AG04449 (cell line): ENCODE data around the gene ANO2.

Experiments
- CTCF ChIA-PET: fragments of 350-600 bp; formaldehyde crosslinking; extraction: SDS; loops from one replicate; lab custom pipeline; 2021; ENCODE audit warnings: antibody characterized with exemption; lab: Yijun Ruan, JAX
- POLR2A ChIA-PET: fragments of 400-600, 350-600 bp; formaldehyde crosslinking; extraction: SDS; loops from one replicate; lab custom pipeline; 2020; ENCODE audit warnings: antibody characterized with exemption, inconsistent platforms; lab: Yijun Ruan, JAX
- DNase-seq: peaks from one replicate; pipeline ENCODE4 v3.0.0-alpha.2; 2010; ENCODE audit warnings: low read depth, low spot score
- H3K4me3 ChIP-seq: 2 replicates; pipeline ENCODE4 v1.5.1; 2011; ENCODE audit warnings: low read depth, mild to moderate bottlenecking, control low read depth, low read length
- CTCF ChIP-seq: IDR thresholded peaks from one replicate; pipeline ENCODE4 v1.5.1; 2011; ENCODE audit warnings: mild to moderate bottlenecking, moderate library complexity, low read length, control low read depth, inconsistent platforms; ENCODE audit not compliant: insufficient read depth; ENCODE audit errors: missing control alignments

ANO2 gene

GRCh38 chr12:5912437-5913334, 32.4 kb downstream of the ANO2 start:
- DNase-seq = no peak
- ChIA-PET POLR2A (no interaction called here), CTCF (no interaction called here)

GRCh38 chr12:5912011-5912410, 33.0 kb downstream of the ANO2 start:
- CTCF ChIA-PET = no interaction called here

More at GRCh38 chr12:5912437-5913334, 32.4 kb downstream of the ANO2 start:
- TF ChIP-seq CTCF = peak; percentile 8
- H3K4me3 ChIP-seq = no peak overlapping the region

DNA sequence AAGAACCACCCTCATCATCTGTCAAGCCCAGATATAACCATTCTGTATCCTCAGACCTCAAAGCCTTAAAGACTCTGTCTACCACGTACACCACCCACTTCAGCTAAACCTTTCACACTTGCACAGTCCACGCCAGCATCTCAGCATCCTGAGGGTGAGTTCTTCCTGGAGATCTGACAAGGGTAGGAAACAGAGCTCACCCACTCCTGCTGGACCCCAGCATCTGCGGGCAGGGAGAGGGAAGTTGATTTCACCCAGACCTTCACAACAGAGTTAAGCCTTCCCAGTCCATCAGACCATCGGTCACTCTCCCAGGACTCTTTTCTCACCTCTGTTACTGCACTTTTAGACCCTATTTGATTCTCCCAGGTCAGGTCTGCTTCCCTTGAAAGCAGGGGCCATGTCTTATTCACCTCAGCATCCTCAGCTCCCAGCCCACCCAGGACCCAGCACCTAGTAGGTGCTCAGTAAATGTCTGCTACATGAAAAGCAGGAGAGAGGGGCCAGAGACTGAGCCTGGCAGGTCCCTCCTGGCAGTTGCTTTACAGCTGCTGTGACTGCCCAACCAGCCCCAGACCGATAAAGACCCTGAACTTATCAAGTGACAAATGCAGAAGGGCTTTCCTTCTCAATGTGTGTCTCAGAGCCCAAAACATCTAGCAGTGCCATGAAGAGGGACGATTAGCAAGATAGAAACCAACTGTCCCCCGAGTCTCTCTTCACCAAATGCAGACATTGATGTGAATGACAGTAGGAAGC, 34.1 kb downstream of the ANO2 start:
- no peak for DNase-seq
- no peak overlapping the region for H3K4me3 ChIP-seq
- CTCF ChIA-PET = no interaction called here
- POLR2A ChIA-PET = no interaction called here
- TF ChIP-seq CTCF = no peak

More at GRCh38 chr12:5912011-5912410, 33.0 kb downstream of the ANO2 start:
- no peak overlapping the region for H3K4me3 ChIP-seq
- no peak for TF ChIP-seq CTCF
- no peak for DNase-seq
- POLR2A ChIA-PET = no interaction called here

- TF ChIP-seq CTCF = no peak
- H3K4me3 ChIP-seq = no peak overlapping the region
- no peak for DNase-seq
- CTCF ChIA-PET = interaction anchor here (1.0 kb wide), 1 partner anchor 8 kb away, joined by 3 read pairs; no protein-coding TSS in a partner anchor
- POLR2A ChIA-PET = no interaction called here
Observed at GRCh38 chr12:5909560-5909959, 35.5 kb downstream of the ANO2 start.

GRCh38 chr12:5908251-5908650, 36.8 kb downstream of the ANO2 start:
- H3K4me3 ChIP-seq = no peak overlapping the region
- DNase-seq = no peak
- TF ChIP-seq CTCF = no peak
- POLR2A ChIA-PET = no interaction called here
- CTCF ChIA-PET = interaction anchor here (1.0 to 1.3 kb wide), 2 partner anchors 10 to 56 kb away, joined by 3 read pairs; no protein-coding TSS in a partner anchor

GRCh38 chr12:5907807-5908206, 37.3 kb downstream of the ANO2 start:
- DNase-seq = no peak
- ChIA-PET CTCF (interaction anchor here (1.3 kb wide), 1 partner anchor 56 kb away, joined by 3 read pairs; no protein-coding TSS in a partner anchor), POLR2A (no interaction called here)
- no peak overlapping the region for H3K4me3 ChIP-seq
- TF ChIP-seq CTCF = no peak
